ENCODE results near the gene ANAPC5. TPM values are rescaled to one million over a fixed set of nuclear protein-coding genes. Genes with fewer than 3 reads are reported as not detected.

Gene ANAPC5
- polyA plus RNA-seq, 3 donors, result 67.3 to 161 (median 114) TPM

- no peaks in the 10 kb centered on the region for H3K9me3 ChIP-seq (replicated peaks in 1 of 2; ENCODE audit: control insufficient read depth in 1 of 2, insufficient read depth in 1 of 2, low read length in 2 of 2)
- H3K9ac ChIP-seq (ENCODE audit: insufficient read depth, low read length, poor library complexity, severe bottlenecking), result no peak overlapping the region
- Mint-ChIP-seq H3K36me3 (peaks cover 77 to 94% of the 10 kb centered on the region in 2 donors), H3K27ac (peak overlapping the region in 3 of 7 donors; percentile 3 to 63 (median 57)), H3K27me3 (ENCODE audit: low read depth in 3 of 3) (no peaks in the 10 kb centered on the region), H3K9me3 (no peaks in the 10 kb centered on the region), H3K4me3 (no peak overlapping the region), H3K4me1 (no peaks in the 10 kb centered on the region)
- H3K27ac ChIP-seq (ENCODE audit: low read depth in 1 of 2, low read length in 2 of 2), result peak overlapping the region in 1 of 2 donors; percentile 20
- H4K20me1 ChIP-seq (ENCODE audit: insufficient read depth, low read length), result peaks cover 84% of the 10 kb centered on the region
- no peak overlapping the region for H3K4me3 ChIP-seq (replicated peaks in 1 of 3; ENCODE audit: low read depth in 2 of 3, low read length in 3 of 3)
- 100% methylated on average over 2 of the region's 10 CpGs for WGBS (ENCODE audit: insufficient coverage)
- DNase-seq, result no peak
- H3K27me3 ChIP-seq (ENCODE audit: control insufficient read depth in 2 of 2, insufficient read depth in 2 of 2, low read length in 2 of 2), result no peaks in the 10 kb centered on the region
- H2AFZ ChIP-seq (ENCODE audit: insufficient read depth, low read depth, low read length, poor library complexity, severe bottlenecking), result no peak overlapping the region
- TF ChIP-seq CTCF (IDR thresholded peaks at IDR 0.05), result no peak
- peaks cover 95 to 98% of the 10 kb centered on the region in 2 donors for H3K36me3 ChIP-seq (replicated peaks in 1 of 2; ENCODE audit: control insufficient read depth in 1 of 2, insufficient read depth in 2 of 2, low read length in 2 of 2)
- H3K4me1 ChIP-seq (ENCODE audit: control insufficient read depth in 1 of 2, insufficient read depth in 2 of 2, low read length in 2 of 2), result no peaks in the 10 kb centered on the region
- H3K4me2 ChIP-seq (replicated peaks; ENCODE audit: extremely low read depth, low read length, poor library complexity, severe bottlenecking), result no peak overlapping the region
- H3K79me2 ChIP-seq (ENCODE audit: insufficient read depth, low read length), result peaks cover 3% of the 10 kb centered on the region
- intact Hi-C loops (cut with micrococcal nuclease), result no loop called here
Measured at GRCh38 chr12:121263206-121263935, 88.8 kb downstream of the ANAPC5 start.

- H3K27me3 ChIP-seq (ENCODE audit: control insufficient read depth in 2 of 2, insufficient read depth in 2 of 2, low read length in 2 of 2), result no peaks in the 10 kb centered on the region
- H3K36me3 ChIP-seq (replicated peaks in 1 of 2; ENCODE audit: control insufficient read depth in 1 of 2, insufficient read depth in 2 of 2, low read length in 2 of 2), result peaks cover 86 to 98% of the 10 kb centered on the region in 2 donors
- peak overlapping the region in 3 of 7 donors; percentile 46 to 76 (median 50) for H3K27ac Mint-ChIP-seq
- intact Hi-C loops (cut with micrococcal nuclease), result no loop called here
- no peaks in the 10 kb centered on the region for H3K9me3 ChIP-seq (replicated peaks in 1 of 2; ENCODE audit: control insufficient read depth in 1 of 2, insufficient read depth in 1 of 2, low read length in 2 of 2)
- no peak overlapping the region for H2AFZ ChIP-seq (ENCODE audit: insufficient read depth, low read depth, low read length, poor library complexity, severe bottlenecking)
- H3K4me1 ChIP-seq (ENCODE audit: control insufficient read depth in 1 of 2, insufficient read depth in 2 of 2, low read length in 2 of 2), result no peaks in the 10 kb centered on the region
- no peaks in the 10 kb centered on the region for H3K27me3 Mint-ChIP-seq (ENCODE audit: low read depth in 3 of 3)
- peaks cover 83% of the 10 kb centered on the region for H4K20me1 ChIP-seq (ENCODE audit: insufficient read depth, low read length)
- no peak overlapping the region for H3K4me3 ChIP-seq (replicated peaks in 1 of 3; ENCODE audit: low read depth in 2 of 3, low read length in 3 of 3)
- no peaks in the 10 kb centered on the region for H3K9me3 Mint-ChIP-seq
- H3K4me3 Mint-ChIP-seq, result no peak overlapping the region
- peaks cover 79 to 99% of the 10 kb centered on the region in 2 donors for H3K36me3 Mint-ChIP-seq
- H3K27ac ChIP-seq (ENCODE audit: low read depth in 1 of 2, low read length in 2 of 2), result peak overlapping the region in 1 of 2 donors; percentile 11
- H3K4me1 Mint-ChIP-seq, result no peaks in the 10 kb centered on the region
- peaks cover 3% of the 10 kb centered on the region for H3K79me2 ChIP-seq (ENCODE audit: insufficient read depth, low read length)
- DNase-seq, result no peak
- no peak overlapping the region for H3K9ac ChIP-seq (ENCODE audit: insufficient read depth, low read length, poor library complexity, severe bottlenecking)
- H3K4me2 ChIP-seq (replicated peaks; ENCODE audit: extremely low read depth, low read length, poor library complexity, severe bottlenecking), result no peak overlapping the region
- WGBS (ENCODE audit: insufficient coverage), result 90% methylated on average over 6 of the region's 6 CpGs
- no peak for TF ChIP-seq CTCF (IDR thresholded peaks at IDR 0.05)
Measured at GRCh38 chr12:121261398-121261797, 90.8 kb downstream of the ANAPC5 start.
